ENCODE results near the gene ACACA. TPM values are rescaled to one million over a fixed set of nuclear protein-coding genes. Genes with fewer than 3 reads are reported as not detected.
"Not testable (repeated sequence)": the region's sequence is repeated elsewhere in the genome, so short reads cannot be mapped to it uniquely, and the experiment has no call there.

ACACA gene
- 33.0 and 45.9 TPM in 2 replicates for total RNA-seq
- polyA plus RNA-seq (2012) = 38.3 TPM

DNA sequence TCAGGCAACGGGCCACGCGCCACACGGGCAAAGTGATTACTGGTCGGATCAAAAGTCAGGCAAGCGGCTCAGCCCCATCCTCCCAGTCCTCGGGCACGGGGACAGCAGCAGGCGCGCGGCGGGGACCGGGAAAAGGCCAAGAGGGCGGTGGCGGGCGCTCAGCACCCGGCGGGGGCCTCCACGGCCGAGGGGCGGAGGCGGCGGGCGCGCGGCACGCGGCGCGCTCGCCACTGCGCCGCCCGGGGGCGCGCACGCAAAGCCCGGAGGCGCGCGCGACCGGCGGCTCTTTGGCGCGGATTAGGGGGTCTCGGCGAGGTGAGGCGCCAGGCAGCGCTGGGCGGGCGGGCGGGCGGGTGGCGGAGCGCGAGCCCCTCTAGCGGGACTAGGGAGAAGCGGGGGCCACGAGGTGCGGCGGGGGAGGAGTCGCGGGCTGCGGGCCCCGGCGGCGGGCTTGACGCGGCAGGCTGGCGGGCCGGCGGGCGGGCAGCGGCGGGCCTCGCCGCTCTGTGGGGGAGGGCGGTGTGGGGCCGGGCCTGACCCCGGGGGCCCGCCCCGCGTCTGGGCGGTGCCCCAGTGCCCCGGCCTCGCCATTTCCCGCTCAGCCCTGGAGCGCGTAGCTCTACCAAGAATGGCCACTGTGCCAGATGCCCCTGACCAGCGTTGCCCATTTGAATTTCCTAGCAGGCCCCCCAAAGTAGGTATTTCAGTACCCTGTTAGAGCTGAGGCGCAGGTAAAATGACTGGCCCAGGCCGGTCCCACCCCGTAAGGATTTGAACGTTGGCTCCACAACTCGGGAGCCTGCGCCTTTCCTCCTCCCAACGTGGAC lies at the start of gene ACACA, which contains the start of gene TADA2A:
ACACA (minus strand) TSS at position 202 of the 827 bp plus-strand sequence. CDS start 537 bp downstream, outside the sequence.
TADA2A (plus strand) TSS at position 252 of the 827 bp plus-strand sequence. CDS start 4,480 bp downstream, outside the sequence.
- DNase-seq (ENCODE audit: low read depth) = peak; percentile 80

DNA sequence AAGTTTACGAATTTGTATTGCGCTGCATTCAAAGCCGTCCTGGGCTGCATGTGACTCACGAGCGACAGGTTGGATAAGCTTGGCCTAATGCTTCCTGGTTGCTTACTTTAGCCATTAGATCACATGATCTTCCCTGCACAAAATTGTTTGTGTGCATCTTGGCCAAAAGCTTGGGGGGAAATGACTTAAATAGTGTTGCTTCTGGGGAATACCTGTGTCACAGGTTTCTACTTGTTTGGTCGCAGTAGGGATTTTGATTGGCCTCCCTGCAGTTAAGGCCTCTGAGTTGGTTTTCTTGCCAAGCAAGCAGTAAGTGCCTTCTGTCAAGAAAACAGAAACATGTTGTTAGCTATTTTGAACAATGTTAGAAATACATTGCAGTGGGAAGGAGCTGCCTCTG lies 43.5 kb upstream of the ACACA start:
- no peak for DNase-seq (ENCODE audit: low read depth)

DNA sequence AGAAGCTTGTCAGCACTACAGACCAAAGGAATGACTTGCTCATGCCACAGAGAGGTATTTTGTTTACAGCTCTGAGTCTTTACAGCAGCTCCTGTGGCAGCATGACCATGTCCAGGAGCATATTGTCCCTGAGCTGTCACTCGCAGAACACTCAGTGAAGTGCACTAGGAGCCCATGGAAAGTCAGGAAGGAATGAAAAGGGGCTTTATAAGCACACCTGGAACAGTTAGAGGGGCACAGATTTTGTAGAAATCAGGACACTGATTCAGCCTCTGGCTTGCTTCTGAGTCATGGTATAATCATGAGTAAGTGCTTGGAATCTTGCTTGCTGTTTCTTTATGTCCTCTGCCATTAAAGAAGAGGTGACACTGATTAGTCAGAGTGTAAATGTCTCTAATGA lies 41.0 kb upstream of the ACACA start:
- DNase-seq (ENCODE audit: low read depth) = no peak

DNA sequence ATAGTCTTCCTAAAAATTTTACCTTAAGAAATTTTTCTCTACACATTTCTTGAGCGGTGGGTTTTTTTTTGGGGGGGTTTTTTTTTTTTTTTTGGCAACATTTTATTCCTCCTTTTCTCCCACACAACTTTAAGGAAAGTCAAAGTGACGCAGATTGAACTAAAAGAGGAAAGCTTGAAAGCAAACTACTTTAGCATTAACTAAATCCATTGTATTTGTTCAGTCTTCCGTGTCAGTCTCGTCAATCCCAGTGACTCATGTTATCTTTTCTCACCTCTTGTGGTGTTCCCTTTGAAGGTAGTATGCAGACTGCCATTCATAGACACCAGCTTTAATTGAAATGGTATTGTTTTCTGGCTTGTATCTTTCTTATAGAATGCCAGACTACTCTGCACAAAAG lies 39.4 kb upstream of the ACACA start:
- no peak for DNase-seq (ENCODE audit: low read depth)

DNA sequence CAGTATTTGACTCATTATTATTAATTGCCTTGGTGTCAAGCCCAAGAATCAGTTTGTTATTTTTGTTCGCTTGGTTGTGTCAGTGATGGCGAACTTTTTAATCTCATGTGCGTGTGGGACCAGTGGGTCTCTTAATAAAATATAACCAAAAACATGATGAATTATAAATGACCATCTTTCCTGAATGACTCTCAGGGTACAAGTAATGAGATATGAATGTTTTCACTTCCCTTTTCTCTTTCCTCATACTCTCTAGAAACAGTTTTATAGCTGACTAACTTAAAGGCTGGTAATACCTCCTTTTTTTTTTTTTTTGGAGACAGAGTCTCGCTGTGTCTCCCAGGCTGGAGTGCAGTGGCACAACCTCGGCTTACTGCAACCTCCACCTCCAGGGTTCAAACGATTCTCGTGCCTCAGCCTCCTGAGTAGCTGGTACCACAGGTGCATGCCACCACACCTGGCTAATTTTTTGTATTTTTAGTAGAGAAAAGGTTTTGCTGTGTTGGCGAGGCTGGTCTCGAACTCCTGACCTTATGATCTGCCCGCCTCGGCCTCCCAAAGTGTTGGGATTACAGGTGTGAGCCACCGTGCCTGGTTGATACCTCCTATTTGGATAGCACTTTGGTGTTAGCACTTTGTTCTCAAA lies 34.9 kb upstream of the ACACA start:
- DNase-seq (ENCODE audit: low read depth) = not testable (repeated sequence)

DNA sequence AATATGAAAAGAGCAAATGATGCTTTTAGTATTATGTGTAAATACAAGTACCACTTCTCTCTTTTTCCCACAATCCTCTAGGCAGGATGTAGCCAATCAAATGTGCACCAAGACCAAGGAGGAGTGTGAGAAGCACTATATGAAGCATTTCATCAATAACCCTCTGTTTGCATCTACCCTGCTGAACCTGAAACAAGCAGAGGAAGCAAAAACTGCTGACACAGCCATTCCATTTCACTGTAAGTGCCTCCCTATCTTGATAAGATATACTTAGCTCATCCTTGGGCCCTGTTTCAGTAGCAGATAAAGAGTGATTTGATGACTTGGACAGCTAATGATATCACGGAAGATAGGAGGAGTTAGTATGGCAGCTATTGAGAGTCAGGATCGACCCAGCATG lies 33.8 kb upstream of the ACACA start:
- DNase-seq (ENCODE audit: low read depth) = no peak

DNA sequence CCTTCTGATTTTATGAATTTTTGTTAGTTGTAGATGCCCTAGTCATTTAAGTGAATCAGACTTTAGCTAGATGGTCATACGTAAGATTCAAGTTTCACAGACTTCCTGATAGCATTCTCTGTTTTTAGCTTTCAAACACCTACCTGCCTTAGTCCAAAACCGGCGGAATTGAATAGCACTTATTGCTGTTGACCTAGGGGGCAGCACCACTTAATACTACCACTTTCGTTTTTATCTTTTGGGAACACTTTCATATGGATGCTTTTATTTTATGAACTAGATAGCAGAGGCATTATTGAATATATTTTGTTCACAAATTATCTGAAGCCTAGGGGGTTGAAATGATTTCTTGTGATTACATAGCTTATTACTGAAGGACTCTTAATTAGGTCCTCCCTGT lies 31.5 kb upstream of the ACACA start:
- no peak for DNase-seq (ENCODE audit: low read depth)

DNA sequence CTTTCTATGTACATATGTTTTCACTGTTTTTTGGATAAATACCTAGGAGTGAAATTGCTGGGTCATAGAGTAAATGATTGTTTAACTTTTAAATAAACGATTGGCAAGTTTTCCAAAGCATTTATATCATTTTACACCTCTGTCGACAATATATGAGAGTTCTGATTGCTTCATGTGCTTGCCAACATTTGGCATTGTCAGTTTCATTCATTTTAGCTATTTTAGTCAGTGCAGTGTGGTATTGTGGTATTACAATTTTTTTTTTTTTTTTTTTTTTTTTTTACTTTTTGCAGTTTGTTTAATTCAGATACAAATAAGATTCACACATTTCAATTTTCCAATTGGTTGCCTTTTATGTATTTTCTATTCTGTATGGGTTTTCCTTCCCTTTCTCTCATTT lies 26.0 kb upstream of the ACACA start:
- DNase-seq (ENCODE audit: low read depth) = no peak

DNA sequence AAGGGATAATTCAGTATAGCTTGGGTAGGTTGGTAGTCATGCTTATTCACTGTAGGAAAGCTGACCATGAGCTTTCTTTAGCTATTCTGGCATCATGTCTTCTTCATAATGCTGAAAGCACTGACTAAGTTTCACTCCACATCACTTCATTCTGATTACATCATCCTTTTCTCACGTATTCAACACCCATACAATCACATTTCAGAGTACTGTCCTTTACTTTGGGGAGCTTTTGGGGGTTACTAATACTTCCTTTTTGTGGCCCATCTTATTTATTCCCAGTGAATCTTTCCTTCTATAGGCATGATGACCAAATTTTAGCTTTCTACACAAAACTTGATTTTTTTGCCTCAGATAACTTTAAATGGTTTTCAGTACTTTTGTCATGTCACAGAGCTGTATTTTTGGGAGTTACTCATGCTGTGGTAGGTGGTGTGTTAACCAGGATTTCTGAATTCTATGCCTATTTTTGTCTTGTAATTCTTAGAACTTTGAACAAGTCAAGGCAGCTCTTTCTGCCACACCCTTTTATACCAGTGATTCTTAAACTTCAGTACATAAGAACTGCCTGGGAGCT lies 23.5 kb upstream of the ACACA start:
- DNase-seq (ENCODE audit: low read depth) = peak; percentile 25

DNA sequence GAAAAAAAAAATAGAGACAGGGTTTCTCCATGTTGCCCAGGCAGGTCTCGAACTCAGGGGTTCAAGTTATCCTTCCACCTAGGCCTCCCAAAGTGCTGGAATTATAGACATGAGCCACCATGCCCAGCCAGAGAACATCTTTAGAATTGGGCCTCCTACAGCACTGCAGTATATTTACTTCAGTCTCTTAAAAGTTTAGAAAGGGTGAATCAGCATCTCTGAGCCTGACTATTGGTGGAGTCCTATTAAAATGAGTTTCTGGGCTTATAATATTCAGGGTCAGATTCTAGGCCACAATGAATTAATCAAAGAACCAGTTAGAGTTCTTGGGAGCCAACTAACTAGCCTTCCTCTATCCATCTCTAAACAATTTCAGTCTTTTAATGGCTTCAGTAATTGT lies 22.8 kb upstream of the ACACA start:
- DNase-seq (ENCODE audit: low read depth) = no peak

DNA sequence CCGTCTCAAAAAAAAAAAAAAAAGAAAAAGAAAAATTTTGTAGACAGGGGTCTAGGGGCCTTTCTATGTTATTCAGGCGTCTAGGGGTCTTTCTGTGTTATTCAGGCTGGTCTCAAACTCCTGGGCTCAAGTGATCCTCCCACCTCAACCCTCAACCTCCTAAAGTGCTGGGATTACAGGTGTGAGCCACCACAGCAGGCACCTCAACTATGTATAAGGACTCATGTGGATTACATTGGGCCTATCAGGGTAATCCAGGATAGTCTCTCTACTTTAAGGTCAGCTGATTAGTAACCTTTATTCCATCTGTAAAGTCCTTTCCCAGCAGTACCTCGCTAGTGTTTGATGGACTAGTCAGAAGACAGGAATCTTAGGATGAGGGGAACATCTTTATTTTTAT lies 22.4 kb upstream of the ACACA start:
- no peak for DNase-seq (ENCODE audit: low read depth)

DNA sequence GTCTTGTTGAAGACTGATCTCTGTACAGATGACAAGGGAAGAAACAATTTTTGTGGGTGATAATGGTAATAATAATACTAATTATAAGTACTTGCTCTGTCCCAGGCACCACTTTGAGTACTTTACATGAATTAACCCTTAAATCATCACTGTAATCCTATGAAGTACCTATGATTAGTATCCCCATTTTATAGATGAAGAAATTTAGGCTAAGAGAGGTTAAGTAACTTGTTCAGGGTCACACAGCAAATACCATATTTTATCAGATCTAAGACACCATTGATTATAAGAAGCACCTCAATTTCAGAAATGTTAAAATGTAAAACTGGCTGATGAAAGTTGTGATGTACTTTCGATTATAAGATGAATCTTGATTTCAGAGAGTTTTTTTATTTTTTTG lies 18.6 kb upstream of the ACACA start:
- DNase-seq (ENCODE audit: low read depth) = no peak

DNA sequence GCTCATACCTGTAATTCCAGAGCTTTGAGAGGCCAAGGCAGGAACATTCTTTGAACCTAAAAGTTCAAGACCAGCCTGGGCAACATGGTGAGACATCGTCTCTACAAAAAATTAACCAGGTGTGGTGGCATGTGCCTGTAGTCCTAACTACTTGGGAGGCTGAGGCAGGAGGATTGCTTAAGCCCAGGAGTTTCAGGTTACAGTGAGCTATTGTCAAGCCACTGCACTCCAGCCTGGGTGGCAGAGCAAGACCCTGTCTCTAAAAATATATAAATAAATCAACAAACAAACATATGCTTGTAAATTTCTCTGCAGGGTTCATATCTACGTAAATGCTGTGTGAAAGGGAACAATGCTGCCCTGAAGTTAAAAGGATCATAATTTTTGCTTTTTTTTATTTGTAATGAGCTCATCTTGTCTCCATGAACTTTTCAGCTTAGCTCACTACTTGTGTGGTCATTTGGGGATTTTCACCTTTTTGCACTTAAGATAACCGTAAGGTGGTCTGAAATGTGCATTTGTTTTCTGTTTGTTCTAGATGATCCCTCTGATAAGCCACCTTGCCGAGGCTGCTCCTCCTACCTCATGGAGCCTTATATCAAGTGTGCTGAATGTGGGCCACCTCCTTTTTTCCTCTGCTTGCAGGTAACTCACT lies 16.5 kb upstream of the ACACA start:
- DNase-seq (ENCODE audit: low read depth) = no peak

DNA sequence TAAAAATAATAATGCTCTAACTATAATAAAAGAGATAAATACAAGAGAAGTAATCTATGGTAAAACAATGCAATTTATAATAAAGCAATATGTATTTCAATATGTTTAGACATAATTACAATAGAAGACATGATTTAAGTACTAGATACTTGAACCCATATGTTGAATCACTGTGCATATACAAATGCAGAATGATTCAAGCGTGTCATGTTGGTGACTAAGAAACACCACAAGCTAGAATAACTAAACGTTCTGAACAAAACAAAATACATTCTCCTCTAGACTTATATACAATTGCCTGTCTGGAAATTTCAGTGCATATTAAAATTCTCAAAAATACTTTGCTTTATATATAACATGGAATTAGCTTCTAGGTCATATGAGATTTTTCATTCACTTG lies 11.2 kb upstream of the ACACA start:
- no peak for DNase-seq (ENCODE audit: low read depth)

DNA sequence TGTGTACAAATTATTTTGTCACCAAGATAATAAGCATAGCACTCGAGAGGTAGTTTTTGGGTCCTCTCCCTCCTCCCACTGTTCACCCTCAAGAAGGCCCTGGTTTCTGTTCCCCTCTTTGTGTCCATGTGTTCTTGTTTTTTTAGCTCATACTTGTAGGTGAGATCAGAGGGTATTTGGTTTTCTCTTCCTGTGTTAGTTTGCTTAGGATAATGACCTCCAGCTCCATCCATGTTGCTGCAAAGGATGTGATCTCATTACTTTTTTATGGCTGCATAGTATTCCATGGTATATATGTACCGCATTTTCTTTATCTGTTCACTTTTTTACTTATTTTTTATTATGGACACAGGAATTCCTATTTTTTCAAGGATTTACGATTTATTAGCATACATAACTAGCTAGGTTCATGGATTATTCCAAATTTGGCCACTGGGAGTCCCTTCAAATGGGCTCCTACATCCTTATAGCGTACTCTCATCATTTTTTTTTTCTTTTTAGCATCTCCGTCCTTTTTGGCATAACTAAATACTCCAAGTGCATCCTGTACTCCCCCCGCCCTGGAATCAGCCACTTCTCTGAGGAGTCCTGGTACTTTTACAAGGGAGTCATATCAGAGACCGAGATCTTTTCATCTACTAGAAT lies 7.4 kb upstream of the ACACA start:
- no peak for DNase-seq (ENCODE audit: low read depth)

DNA sequence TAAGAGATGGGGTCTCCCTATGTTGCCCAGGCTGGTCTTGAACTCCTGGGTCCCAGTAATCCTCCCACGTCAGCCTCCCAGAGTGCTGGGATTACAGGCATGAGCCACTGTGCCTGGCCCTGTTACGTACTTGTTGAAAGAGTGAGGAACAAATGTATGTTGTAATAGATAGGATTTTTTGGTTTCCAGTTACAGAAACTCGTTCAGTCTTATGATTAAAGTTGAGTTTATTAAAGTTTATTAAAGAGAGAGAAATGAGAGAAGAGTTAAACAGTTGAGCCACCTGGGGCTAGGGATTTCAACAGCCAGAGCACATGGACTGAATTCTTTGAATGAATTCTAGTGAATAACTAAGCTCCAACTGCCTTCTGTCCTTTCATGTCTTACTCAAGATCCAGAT lies 3.7 kb upstream of the ACACA start:
- no peak for DNase-seq (ENCODE audit: low read depth)

DNA sequence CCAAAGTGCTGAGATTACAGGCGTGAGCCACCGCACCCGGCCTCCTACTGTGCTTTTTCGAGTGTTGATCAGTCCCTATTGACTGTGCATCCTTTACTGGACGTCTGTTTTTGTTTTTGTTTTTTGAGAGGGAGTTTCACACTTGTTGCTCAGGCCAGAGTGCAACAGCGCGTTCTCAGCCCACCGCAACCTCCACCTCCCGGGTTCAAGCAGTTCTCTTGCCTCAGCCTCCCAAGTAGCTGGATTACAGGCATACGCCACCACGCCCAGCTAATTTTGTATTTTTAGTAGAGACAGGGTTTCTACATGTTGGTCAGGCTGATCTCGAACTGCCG lies 1.5 kb upstream of the ACACA start:
- not testable (repeated sequence) for DNase-seq (ENCODE audit: low read depth)

DNA sequence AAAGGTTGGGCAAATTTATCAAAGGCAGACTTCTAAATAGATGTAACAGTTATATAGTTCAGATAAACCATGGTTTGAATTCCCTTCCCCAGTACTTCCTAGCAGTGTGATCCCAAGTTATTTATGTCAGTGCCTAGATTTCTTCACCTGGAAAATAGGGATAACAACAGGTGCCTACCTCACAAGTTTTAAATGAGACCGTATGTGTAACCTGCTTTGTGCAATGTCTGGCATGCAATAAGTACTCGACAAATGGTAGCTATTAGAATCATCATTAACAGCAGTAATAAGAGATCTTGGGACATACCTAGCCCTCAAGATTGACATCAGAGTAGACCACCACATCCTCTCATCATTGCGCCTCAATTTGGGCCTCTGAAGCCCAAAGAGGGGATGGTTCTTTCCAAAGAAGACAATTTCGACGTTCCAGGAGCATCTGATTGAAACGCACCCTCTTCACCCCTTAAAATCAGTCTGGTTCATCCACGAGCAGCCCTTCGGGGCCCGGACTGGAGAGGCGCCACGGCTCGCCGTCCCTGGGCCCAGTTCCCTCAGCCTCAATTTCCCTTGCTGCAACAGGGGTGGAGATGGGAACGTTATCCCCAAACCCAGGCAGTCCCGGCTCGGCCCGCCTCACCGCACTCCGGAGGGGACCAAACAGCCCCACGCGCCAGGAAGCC lies 541 bp downstream of the ACACA start:
- peak; percentile 16 for DNase-seq (ENCODE audit: low read depth)

DNA sequence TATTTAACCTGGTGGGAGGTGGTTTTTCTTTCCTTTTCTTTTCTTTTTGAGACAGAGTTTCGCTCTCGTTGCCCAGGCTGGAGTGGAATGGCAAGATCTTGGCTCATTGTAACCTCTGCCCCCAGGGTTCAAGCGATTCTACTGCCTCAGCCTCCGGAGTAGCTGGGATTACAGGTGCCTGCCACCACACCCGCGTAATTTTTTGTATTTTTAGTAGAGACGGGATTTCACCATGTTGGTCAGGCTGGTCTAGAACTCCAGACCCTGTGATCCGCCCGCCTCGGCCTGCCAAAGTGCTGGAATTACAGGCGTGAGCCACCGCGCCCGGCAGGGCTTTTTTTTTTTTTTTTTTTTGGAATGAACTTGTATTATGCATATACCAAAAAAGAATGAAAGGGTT lies 1.1 kb downstream of the ACACA start:
- not testable (repeated sequence) for DNase-seq (ENCODE audit: low read depth)

DNA sequence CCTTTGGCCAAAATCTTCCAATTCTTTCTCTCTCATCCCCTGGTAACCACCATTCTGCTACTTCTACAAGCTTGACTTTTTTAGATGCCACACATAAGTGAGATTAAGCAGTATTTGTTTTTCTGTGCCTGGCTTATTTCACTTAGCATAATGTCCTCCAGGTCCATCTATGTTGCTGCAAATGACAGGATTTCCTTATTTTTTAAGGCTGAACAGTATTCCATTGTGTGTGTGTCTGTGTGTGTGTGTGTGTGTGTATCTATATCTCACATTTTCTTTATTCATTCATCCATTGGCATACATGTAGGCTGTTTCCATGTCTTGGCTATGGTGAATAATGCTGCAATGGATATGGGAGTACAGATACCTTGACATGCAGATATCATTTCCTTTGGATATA lies 6.1 kb downstream of the ACACA start:
- no peak for DNase-seq (ENCODE audit: low read depth)

DNA sequence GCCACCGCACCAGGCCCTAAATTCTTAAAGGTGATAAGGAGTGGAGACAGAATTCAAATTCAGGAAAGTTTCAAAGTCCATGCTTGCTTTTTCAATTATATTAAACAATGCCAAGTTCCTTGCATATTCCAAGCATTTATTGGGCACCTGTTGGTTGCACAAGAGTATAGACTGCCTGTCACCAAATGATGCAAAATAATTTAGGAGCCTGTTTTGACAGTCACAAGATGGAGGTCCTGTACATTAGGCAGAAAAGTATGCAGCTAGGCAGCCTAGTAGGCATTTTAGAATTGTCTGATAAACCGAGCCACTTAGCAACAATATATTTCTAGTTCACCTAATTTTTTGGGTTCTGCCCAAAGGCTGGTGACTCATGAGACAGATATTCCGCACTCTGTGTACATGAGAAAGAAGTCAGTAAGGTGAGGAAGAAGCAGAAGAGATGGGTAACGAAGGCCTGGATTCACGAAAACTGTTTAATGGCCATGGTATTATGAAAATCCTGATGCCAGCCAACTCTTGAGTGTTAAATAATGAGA lies 7.3 kb downstream of the ACACA start:
- no peak for DNase-seq (ENCODE audit: low read depth)

Measured in myocyte (in vitro differentiated cells).